ENCODE results near the gene SNX25.

GRCh38 chr4:185384061-185384460 lies 174.7 kb downstream of the SNX25 start:
- TF ChIP-seq CTCF (optimal IDR thresholded peaks at IDR 0.05 in 1 of 3, IDR thresholded peaks at IDR 0.05 in 1 of 3, conservative IDR thresholded peaks at IDR 0.05 in 1 of 3; ENCODE audit: extremely low read depth in 1 of 3, insufficient read depth in 2 of 3, low read length in 3 of 3) (no peak), EZH2 (IDR thresholded peaks at IDR 0.05; ENCODE audit: low read length) (no peak)
